Sigmoid colon (tissue), 7 donors: ENCODE measurements around the gene ZNF670. TPM values are rescaled to one million over a fixed set of nuclear protein-coding genes. Genes with fewer than 3 reads are reported as not detected.

Experiments
- DNase-seq: peaks from one replicate; pipeline ENCODE4 v3.0.0-alpha.2; 2019
- H3K27ac ChIP-seq, 4 donors: fragments of 200-600 bp; sonication (generic); one replicate each; pipeline ENCODE4 v1.5.1; 2016 to 2019; ENCODE audit warnings: mild to moderate bottlenecking in 1 of 4
- H3K27me3 ChIP-seq, 3 donors: fragments of 200-600 bp; sonication (generic); one replicate each; pipeline ENCODE4 v1.5.1; 2019; ENCODE audit warnings: mild to moderate bottlenecking in 1 of 3
- H3K36me3 ChIP-seq, 4 donors: fragments of 200-600 bp; sonication (generic); one replicate each; pipeline ENCODE4 v1.5.1; 2016 to 2019
- H3K4me1 ChIP-seq, 4 donors: fragments of 200-600 bp; sonication (generic); one replicate each; pipeline ENCODE4 v1.5.1; 2017 to 2019
- H3K4me3 ChIP-seq, 4 donors: fragments of 200-600 bp; sonication (generic); one replicate each; pipeline ENCODE4 v1.5.1; 2017 to 2019; ENCODE audit warnings: mild to moderate bottlenecking in 2 of 4, moderate library complexity in 1 of 4
- H3K9me3 ChIP-seq, 4 donors: fragments of 200-600 bp in 3 of 4; sonication (generic) in 3 of 4; one replicate each; pipeline versions ENCODE4 v1.5.1 to v1.6.1; 2013 to 2019
- CTCF ChIP-seq, 4 experiments: fragments of 450-650 bp in 3 of 4; fragments of 200-600 bp in 1 of 4; IDR thresholded peaks; one replicate each; pipeline ENCODE4 v1.5.1; 2016 to 2019; ENCODE audit warnings: antibody characterized with exemption in 4 of 4, mild to moderate bottlenecking in 3 of 4, moderate library complexity in 2 of 4
- EP300 ChIP-seq, 4 donors: sonication (generic); formaldehyde crosslinking; IDR thresholded peaks; one replicate each; pipeline ENCODE4 v1.6.1; 2017; ENCODE audit warnings: antibody characterized with exemption in 4 of 4
- POLR2A ChIP-seq, 2 donors: fragments of 450-650 bp; IDR thresholded peaks; one replicate each; pipeline ENCODE4 v1.6.1; 2016; ENCODE audit warnings: antibody characterized with exemption in 2 of 2, mild to moderate bottlenecking in 2 of 2, moderate library complexity in 2 of 2
- POLR2AphosphoS5 ChIP-seq, 4 donors: sonication (generic); formaldehyde crosslinking; IDR thresholded peaks; one replicate each; pipeline ENCODE4 v1.6.1; 2017; ENCODE audit warnings: antibody characterized with exemption in 4 of 4
- WGBS, 2 donors: extraction: QIAGEN DNeasy Blood & Tissue Kit; methylation state at CpG; one replicate each; pipeline ENCODE4 v1.1.7; 2013; 5-methylcytosine and 5-hydroxymethylcytosine counted together
- intact Hi-C: fragments of 100-400 bp; cut with DNase I; formaldehyde crosslinking; loops from one replicate; pipeline ENCODE4 v1.15.1; 2023
- polyA plus RNA-seq, 3 donors: library from polyadenylated mRNA; stranded (reverse); fragments of 200-250 nt; gene quantifications; one replicate each; pipeline ENCODE4 v1.2.3, GENCODE V29; 2013
- total RNA-seq, 4 donors: library from RNA; depleted of rRNA; stranded (reverse); fragments of >200 nt; gene quantifications; one replicate each; pipeline ENCODE4 v1.1.0, GENCODE V29; 2016
- donor health status: healthy with polysubstance abuse.
- donor health status: Bipolar disorder and iron deficiency.
- donor health status: healthy.

The ZNF670 gene
- total and polyA plus RNA-seq, 7 donors, result 2.1 to 6.7 (median 3.5) TPM

- no peaks in the 10 kb centered on the region for H3K27me3 ChIP-seq
- WGBS, 2 donors, result 87 to 92% methylated on average over 13 of the region's 13 CpGs
- no peak for TF ChIP-seq POLR2AphosphoS5 (IDR thresholded peaks at IDR 0.05)
- no peak for TF ChIP-seq POLR2A (IDR thresholded peaks at IDR 0.05)
- TF ChIP-seq EP300 (IDR thresholded peaks at IDR 0.05), result no peak
- TF ChIP-seq CTCF (IDR thresholded peaks at IDR 0.05), result no peak
- peak overlapping the region; percentile 76 to 91 (median 84) for H3K4me3 ChIP-seq
- H3K27ac ChIP-seq, result peak overlapping the region in 3 of 4 donors; percentile 87 to 93 (median 88)
- DNase-seq, result no peak
- H3K36me3 ChIP-seq, result peaks cover 10 to 22% (median 20%) of the 10 kb centered on the region in 4 donors
- peaks cover 0 to 22% (median 18%) of the 10 kb centered on the region in 4 donors for H3K4me1 ChIP-seq
- intact Hi-C loops, result loop anchor here (1.0 to 10.0 kb wide), 4 partner anchors 27 to 540 kb away; partner anchors contain the start of genes CNST, TFB2M, ZNF496 and ZNF670
- peaks cover 0 to 13% (median 0%) of the 10 kb centered on the region in 4 donors for H3K9me3 ChIP-seq
These were observed 26.4 kb upstream of the ZNF670 start for GRCh38 chr1:247104965-247105364.

GRCh38 chr1:247103859-247104591 is 25.4 kb upstream of the ZNF670 start, which contains the start of gene ZNF669:
Gene ZNF669 (minus strand): TSS chr1:247104356. CDS start chr1:247104199, 157 bp downstream.
- TF ChIP-seq CTCF (IDR thresholded peaks at IDR 0.05), result no peak
- TF ChIP-seq EP300 (IDR thresholded peaks at IDR 0.05), result no peak
- TF ChIP-seq POLR2AphosphoS5 (IDR thresholded peaks at IDR 0.05), result peak; percentile 84 to 95 (median 94)
- TF ChIP-seq POLR2A (IDR thresholded peaks at IDR 0.05), result peak; percentile 75 to 78
- Histone ChIP-seq H3K36me3 (peaks cover 10 to 30% (median 24%) of the 10 kb centered on the region in 4 donors), H3K4me3 (peak within 1 kb of the TSS; percentile 76 to 91 (median 84)), H3K4me1 (peaks cover 0 to 22% (median 18%) of the 10 kb centered on the region in 4 donors), H3K27me3 (no peaks in the 10 kb centered on the region), H3K27ac (peak within 1 kb of the TSS; percentile 87 to 93 (median 88)), H3K9me3 (peaks cover 0 to 13% (median 0%) of the 10 kb centered on the region in 4 donors)
- intact Hi-C loops, result loop anchor here (1.0 to 10.0 kb wide), 3 partner anchors 26 to 539 kb away; partner anchors contain the start of genes CNST, TFB2M and ZNF670
- peak; percentile 99 for DNase-seq
- WGBS, 2 donors, result 0% methylated on average over 58 of the region's 58 CpGs

GRCh38 chr1:247102381-247102780 is 23.8 kb upstream of the ZNF670 start:
- 94 to 98% methylated on average over 1 of the region's 1 CpG for WGBS, 2 donors
- peaks cover 10 to 40% (median 24%) of the 10 kb centered on the region in 4 donors for H3K36me3 ChIP-seq
- TF ChIP-seq POLR2AphosphoS5 (IDR thresholded peaks at IDR 0.05) (no peak), CTCF (IDR thresholded peaks at IDR 0.05) (no peak), POLR2A (IDR thresholded peaks at IDR 0.05) (no peak), EP300 (IDR thresholded peaks at IDR 0.05) (no peak)

GRCh38 chr1:247100676-247101279 is 22.2 kb upstream of the ZNF670 start:
- TF ChIP-seq POLR2AphosphoS5 (IDR thresholded peaks at IDR 0.05) (no peak), EP300 (IDR thresholded peaks at IDR 0.05) (no peak), POLR2A (IDR thresholded peaks at IDR 0.05) (no peak), CTCF (IDR thresholded peaks at IDR 0.05) (no peak)
- WGBS, 2 donors, result 98% methylated on average over 9 of the region's 9 CpGs
- DNase-seq, result no peak
- intact Hi-C loops, result loop anchor here (10.0 kb wide), 1 partner anchor 536 kb away; the partner anchor contains the start of genes CNST and TFB2M
- Histone ChIP-seq H3K27me3 (no peaks in the 10 kb centered on the region), H3K27ac (no peak overlapping the region), H3K4me3 (no peak overlapping the region), H3K36me3 (peaks cover 10 to 45% (median 24%) of the 10 kb centered on the region in 4 donors), H3K9me3 (peaks cover 0 to 28% (median 0%) of the 10 kb centered on the region in 4 donors), H3K4me1 (peaks cover 0 to 22% (median 18%) of the 10 kb centered on the region in 4 donors)

More at GRCh38 chr1:247102381-247102780, 23.8 kb upstream of the ZNF670 start:
- peaks cover 0 to 16% (median 0%) of the 10 kb centered on the region in 4 donors for H3K9me3 ChIP-seq
- DNase-seq, result no peak
- intact Hi-C loops, result loop anchor here (10.0 kb wide), 1 partner anchor 538 kb away; the partner anchor contains the start of genes CNST and TFB2M
- H3K27me3 ChIP-seq, result no peaks in the 10 kb centered on the region
- H3K4me3 ChIP-seq, result no peak overlapping the region
- H3K4me1 ChIP-seq, result peaks cover 0 to 22% (median 18%) of the 10 kb centered on the region in 4 donors
- H3K27ac ChIP-seq, result no peak overlapping the region
